Mesothelial cell of epicardium (in vitro differentiated cells): ENCODE data around the gene LYRM4. TPM values are rescaled to one million over a fixed set of nuclear protein-coding genes. Genes with fewer than 3 reads are reported as not detected.

Experiments
- DNase-seq, 2 experiments: peaks; one replicate each; pipeline ENCODE4 v3.0.0; 2021; ENCODE audit warnings: low spot score in 2 of 2; ENCODE audit not compliant: unreplicated experiment in 2 of 2
- H3K27ac Mint-ChIP-seq: 2 replicates; pipeline ENCODE4 v1.8.0; 2021; ENCODE audit warnings: mixed read lengths
- H3K27me3 Mint-ChIP-seq: 2 replicates; pipeline ENCODE4 v1.8.0; 2021; ENCODE audit warnings: low read depth, mixed read lengths
- H3K36me3 Mint-ChIP-seq: 2 replicates; pipeline ENCODE4 v1.8.0; 2021; ENCODE audit warnings: mixed read lengths
- H3K4me1 Mint-ChIP-seq: 2 replicates; pipeline ENCODE4 v1.8.0; 2021; ENCODE audit warnings: mixed read lengths
- H3K4me3 Mint-ChIP-seq: 2 replicates; pipeline ENCODE4 v1.8.0; 2021; ENCODE audit warnings: mild to moderate bottlenecking, moderate library complexity, mixed read lengths
- H3K9me3 Mint-ChIP-seq: 2 replicates; pipeline ENCODE4 v1.8.0; 2021; ENCODE audit warnings: mixed read lengths
- CTCF ChIP-seq: fragments of 200-600 bp; sonication (generic); IDR thresholded peaks from one replicate; pipeline ENCODE4 v1.5.0; 2021; ENCODE audit warnings: antibody characterized with exemption; ENCODE audit not compliant: unreplicated experiment
- total RNA-seq: library from RNA; stranded (reverse); gene quantifications from 3 replicates; pipeline ENCODE4 v1.2.1, GENCODE V29; 2021

LYRM4 gene
- total RNA-seq, 1 donor from 2014 or later = 35.5 TPM

GRCh38 chr6:5081955-5082354 is 178.8 kb downstream of the LYRM4 start:
- H3K4me3 Mint-ChIP-seq = no peak overlapping the region

GRCh38 chr6:5081182-5081581 is 179.6 kb downstream of the LYRM4 start:
- peaks cover 11% of the 10 kb centered on the region for H3K9me3 Mint-ChIP-seq
- no peak for DNase-seq
- H3K27ac Mint-ChIP-seq = no peak overlapping the region
- H3K4me3 Mint-ChIP-seq = no peak overlapping the region
- TF ChIP-seq CTCF = no peak
- H3K4me1 Mint-ChIP-seq = peaks cover 9% of the 10 kb centered on the region
- peaks cover 24% of the 10 kb centered on the region for H3K27me3 Mint-ChIP-seq
- H3K36me3 Mint-ChIP-seq = no peaks in the 10 kb centered on the region

More at GRCh38 chr6:5081955-5082354, 178.8 kb downstream of the LYRM4 start:
- peaks cover 11% of the 10 kb centered on the region for H3K9me3 Mint-ChIP-seq
- H3K4me1 Mint-ChIP-seq = peaks cover 12% of the 10 kb centered on the region
- H3K27ac Mint-ChIP-seq = no peak overlapping the region
- DNase-seq = no peak
- H3K36me3 Mint-ChIP-seq = no peaks in the 10 kb centered on the region
- TF ChIP-seq CTCF = no peak
- H3K27me3 Mint-ChIP-seq = peaks cover 31% of the 10 kb centered on the region

- Mint-ChIP-seq H3K27ac (no peak overlapping the region), H3K4me1 (peaks cover 9% of the 10 kb centered on the region), H3K4me3 (no peak overlapping the region), H3K36me3 (no peaks in the 10 kb centered on the region), H3K9me3 (peaks cover 11% of the 10 kb centered on the region), H3K27me3 (peaks cover 22% of the 10 kb centered on the region)
- no peak for TF ChIP-seq CTCF
- no peak for DNase-seq
Measured at GRCh38 chr6:5080574-5080973, 180.2 kb downstream of the LYRM4 start.

- H3K36me3 Mint-ChIP-seq = no peaks in the 10 kb centered on the region
- DNase-seq = no peak
- TF ChIP-seq CTCF = no peak
- no peak overlapping the region for H3K4me3 Mint-ChIP-seq
- H3K9me3 Mint-ChIP-seq = peaks cover 11% of the 10 kb centered on the region
- H3K27ac Mint-ChIP-seq = no peak overlapping the region
- H3K27me3 Mint-ChIP-seq = peaks cover 20% of the 10 kb centered on the region
- H3K4me1 Mint-ChIP-seq = peaks cover 7% of the 10 kb centered on the region
Measured at GRCh38 chr6:5079692-5080091, 181.1 kb downstream of the LYRM4 start.

GRCh38 chr6:5078121-5078669 is 182.6 kb downstream of the LYRM4 start:
- Mint-ChIP-seq H3K4me3 (no peak overlapping the region), H3K36me3 (no peaks in the 10 kb centered on the region), H3K27ac (no peak overlapping the region), H3K27me3 (peaks cover 11% of the 10 kb centered on the region), H3K9me3 (peaks cover 11% of the 10 kb centered on the region), H3K4me1 (peaks cover 6% of the 10 kb centered on the region)
- DNase-seq = no peak
- no peak for TF ChIP-seq CTCF

- Mint-ChIP-seq H3K4me1 (no peaks in the 10 kb centered on the region), H3K4me3 (no peak overlapping the region), H3K36me3 (no peaks in the 10 kb centered on the region), H3K27me3 (peaks cover 4% of the 10 kb centered on the region), H3K9me3 (peaks cover 11% of the 10 kb centered on the region), H3K27ac (no peak overlapping the region)
- no peak for DNase-seq
- no peak for TF ChIP-seq CTCF
Measured at GRCh38 chr6:5076931-5077330, 183.8 kb downstream of the LYRM4 start.
